ENCODE results near the gene LRFN4. TPM values are rescaled to one million over a fixed set of nuclear protein-coding genes. Genes with fewer than 3 reads are reported as not detected.

The LRFN4 gene
- total RNA-seq, 4 donors from 2014 or later: 5.5 to 14.1 (median 10.3) TPM

- H3K4me3 ChIP-seq (ENCODE audit: low read depth, poor library complexity, severe bottlenecking): no peak overlapping the region
- TF ChIP-seq POLR2A (IDR thresholded peaks at IDR 0.05): no peak
- no peak for TF ChIP-seq CTCF (IDR thresholded peaks at IDR 0.05)
- DNase-seq (ENCODE audit: low spot score in 2 of 2): no peak
- intact Hi-C loops (cut with DNase I; ENCODE audit: low total_unique reads): loop anchor here (10.0 kb wide), 1 partner anchor 1183 kb away; no protein-coding TSS in a partner anchor
- 94 to 96% methylated on average over 7 of the region's 7 CpGs for WGBS, 2 donors
Observed at GRCh38 chr11:66901964-66902390, 45.1 kb downstream of the LRFN4 start.

- no peak for DNase-seq (ENCODE audit: low spot score in 2 of 2)
- intact Hi-C loops (cut with DNase I; ENCODE audit: low total_unique reads): loop anchor here (10.0 kb wide), 1 partner anchor 1182 kb away; no protein-coding TSS in a partner anchor
- WGBS, 2 donors: 90 to 91% methylated on average over 15 of the region's 15 CpGs
- no peak for TF ChIP-seq CTCF (IDR thresholded peaks at IDR 0.05)
- no peak for TF ChIP-seq POLR2A (IDR thresholded peaks at IDR 0.05)
- H3K4me3 ChIP-seq (ENCODE audit: low read depth, poor library complexity, severe bottlenecking): no peak overlapping the region
Observed at GRCh38 chr11:66902486-66903177, 45.8 kb downstream of the LRFN4 start.

GRCh38 chr11:66904055-66904454 lies 47.2 kb downstream of the LRFN4 start:
- TF ChIP-seq CTCF (IDR thresholded peaks at IDR 0.05) (no peak), POLR2A (IDR thresholded peaks at IDR 0.05) (no peak)
- DNase-seq (ENCODE audit: low spot score in 2 of 2): no peak
- 93 to 96% methylated on average over 3 of the region's 3 CpGs for WGBS, 2 donors
- no peak overlapping the region for H3K4me3 ChIP-seq (ENCODE audit: low read depth, poor library complexity, severe bottlenecking)
- intact Hi-C loops (cut with DNase I; ENCODE audit: low total_unique reads): loop anchor here (10.0 kb wide), 1 partner anchor 1181 kb away; no protein-coding TSS in a partner anchor

GRCh38 chr11:66904561-66904960 lies 47.7 kb downstream of the LRFN4 start:
- intact Hi-C loops (cut with DNase I; ENCODE audit: low total_unique reads): loop anchor here (10.0 kb wide), 1 partner anchor 1180 kb away; no protein-coding TSS in a partner anchor
- TF ChIP-seq CTCF (IDR thresholded peaks at IDR 0.05) (no peak), POLR2A (IDR thresholded peaks at IDR 0.05) (no peak)
- no peak for DNase-seq (ENCODE audit: low spot score in 2 of 2)
- WGBS, 2 donors: 90 to 92% methylated on average over 6 of the region's 6 CpGs
- H3K4me3 ChIP-seq (ENCODE audit: low read depth, poor library complexity, severe bottlenecking): no peak overlapping the region

GRCh38 chr11:66904981-66905521 lies 48.2 kb downstream of the LRFN4 start:
- no peak overlapping the region for H3K4me3 ChIP-seq (ENCODE audit: low read depth, poor library complexity, severe bottlenecking)
- 86 to 92% methylated on average over 8 of the region's 8 CpGs for WGBS, 2 donors
- intact Hi-C loops (cut with DNase I; ENCODE audit: low total_unique reads): loop anchor here (10.0 kb wide), 1 partner anchor 1180 kb away; no protein-coding TSS in a partner anchor
- TF ChIP-seq CTCF (IDR thresholded peaks at IDR 0.05) (no peak), POLR2A (IDR thresholded peaks at IDR 0.05) (no peak)
- no peak for DNase-seq (ENCODE audit: low spot score in 2 of 2)

All from lower leg skin (tissue), 4 donors.